Body of pancreas (tissue), 4 donors: ENCODE data around the gene REXO2.

Source experiments
- POLR2A ChIP-seq, 3 donors: fragments of 450-650 bp; IDR thresholded peaks; one replicate each; pipeline ENCODE4 v1.6.1; 2016; ENCODE audit warnings: antibody characterized with exemption in 3 of 3, mild to moderate bottlenecking in 2 of 3
- TF ChIP-seq, protein P1 (sequence below), 7 experiments: fragments of 450-650 bp in 4 of 7; fragments of 200-600 bp in 3 of 7; sonication (generic) in 3 of 7; IDR thresholded peaks; one replicate each; pipeline ENCODE4 v1.5.1; 2016 to 2019; ENCODE audit warnings: antibody characterized with exemption in 7 of 7

DNA sequence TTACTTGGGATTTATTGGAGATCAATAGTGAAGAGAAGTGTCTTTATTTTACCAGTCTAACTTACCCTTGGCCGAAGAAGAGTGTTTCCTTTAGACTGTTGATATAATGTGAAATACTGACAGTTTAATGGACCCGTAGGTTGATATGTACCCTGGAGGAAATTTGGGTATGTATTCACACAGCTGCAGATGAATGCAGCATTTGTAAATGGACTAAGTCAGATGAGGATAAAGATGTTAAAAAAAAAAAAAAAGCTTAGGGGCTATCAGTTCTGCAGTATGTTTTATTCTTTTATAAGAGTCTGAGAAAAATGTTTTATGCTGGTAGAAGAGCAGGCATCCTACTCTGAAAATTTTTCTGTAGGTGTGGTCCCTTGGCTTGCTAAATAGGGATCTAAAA, 2.7 kb downstream of the REXO2 start:
- TF ChIP-seq, protein P1, sequence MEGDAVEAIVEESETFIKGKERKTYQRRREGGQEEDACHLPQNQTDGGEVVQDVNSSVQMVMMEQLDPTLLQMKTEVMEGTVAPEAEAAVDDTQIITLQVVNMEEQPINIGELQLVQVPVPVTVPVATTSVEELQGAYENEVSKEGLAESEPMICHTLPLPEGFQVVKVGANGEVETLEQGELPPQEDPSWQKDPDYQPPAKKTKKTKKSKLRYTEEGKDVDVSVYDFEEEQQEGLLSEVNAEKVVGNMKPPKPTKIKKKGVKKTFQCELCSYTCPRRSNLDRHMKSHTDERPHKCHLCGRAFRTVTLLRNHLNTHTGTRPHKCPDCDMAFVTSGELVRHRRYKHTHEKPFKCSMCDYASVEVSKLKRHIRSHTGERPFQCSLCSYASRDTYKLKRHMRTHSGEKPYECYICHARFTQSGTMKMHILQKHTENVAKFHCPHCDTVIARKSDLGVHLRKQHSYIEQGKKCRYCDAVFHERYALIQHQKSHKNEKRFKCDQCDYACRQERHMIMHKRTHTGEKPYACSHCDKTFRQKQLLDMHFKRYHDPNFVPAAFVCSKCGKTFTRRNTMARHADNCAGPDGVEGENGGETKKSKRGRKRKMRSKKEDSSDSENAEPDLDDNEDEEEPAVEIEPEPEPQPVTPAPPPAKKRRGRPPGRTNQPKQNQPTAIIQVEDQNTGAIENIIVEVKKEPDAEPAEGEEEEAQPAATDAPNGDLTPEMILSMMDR (IDR thresholded peaks at IDR 0.05) = no peak
- TF ChIP-seq POLR2A (IDR thresholded peaks at IDR 0.05) = no peak
